WTC11 (cell line): Measurements from ENCODE around the gene VWDE. TPM values are rescaled to one million over a fixed set of nuclear protein-coding genes. Genes with fewer than 3 reads are reported as not detected.

Experiments used
- ATAC-seq: fragments of 200-7000 bp; cut with Tn5 transposase; 2 replicates; pipeline ENCODE4 v1.10.0; 2021; ENCODE audit warnings: mild to moderate bottlenecking, moderate library complexity
- CTCF ChIA-PET: fragments of 300-600 bp; sonication (Branson Sonifier 250); formaldehyde crosslinking; loops from one replicate; lab custom pipeline; 2021; ENCODE audit warnings: antibody characterized with exemption; lab: Charles Lee
- POLR2A ChIA-PET: fragments of 350-600 bp; sonication (Branson Sonifier 250); formaldehyde crosslinking; loops from one replicate; lab custom pipeline; 2021; ENCODE audit warnings: antibody characterized with exemption; lab: Charles Lee
- DNase-seq: peaks from one replicate; pipeline ENCODE4 v3.0.0; 2021; ENCODE audit warnings: low spot score
- H3K27ac Mint-ChIP-seq: 2 replicates; pipeline ENCODE4 v1.8.0; 2021; ENCODE audit warnings: mixed read lengths
- H3K27me3 Mint-ChIP-seq: 2 replicates; pipeline ENCODE4 v1.8.0; 2021; ENCODE audit warnings: low read depth, mild to moderate bottlenecking, moderate library complexity, mixed read lengths
- H3K36me3 Mint-ChIP-seq: 2 replicates; pipeline ENCODE4 v1.8.0; 2021; ENCODE audit warnings: mixed read lengths
- H3K4me1 Mint-ChIP-seq: 2 replicates; pipeline ENCODE4 v1.8.0; 2022; ENCODE audit warnings: mixed read lengths
- H3K4me3 Mint-ChIP-seq: 2 replicates; pipeline ENCODE4 v1.8.0; 2021; ENCODE audit warnings: mild to moderate bottlenecking, moderate library complexity, mixed read lengths
- H3K9me3 Mint-ChIP-seq: 2 replicates; pipeline ENCODE4 v1.8.0; 2021; ENCODE audit warnings: mixed read lengths
- AR ChIP-seq: fragments of 250-450 bp; sonication (Bioruptor Pico); IDR thresholded peaks from 2 replicates; pipeline ENCODE4 v1.9.0; 2021; ENCODE audit warnings: mild to moderate bottlenecking
- ATF1 ChIP-seq: sonication (generic); formaldehyde crosslinking; IDR thresholded peaks from 2 replicates; pipeline ENCODE4 v1.8.1; 2023; ENCODE audit warnings: mild to moderate bottlenecking, moderate library complexity, missing genetic modification reagents
- CREM ChIP-seq: sonication (generic); formaldehyde crosslinking; IDR thresholded peaks from 2 replicates; pipeline ENCODE4 v1.8.1; 2022; ENCODE audit warnings: mild to moderate bottlenecking, missing genetic modification reagents, moderate library complexity
- GABPB1 ChIP-seq: sonication (generic); formaldehyde crosslinking; IDR thresholded peaks from 2 replicates; pipeline ENCODE4 v1.8.1; 2023; ENCODE audit warnings: mild to moderate bottlenecking, missing genetic modification reagents
- KAT7 ChIP-seq: sonication (generic); formaldehyde crosslinking; IDR thresholded peaks from 2 replicates; pipeline ENCODE4 v1.8.1; 2023; ENCODE audit warnings: missing genetic modification reagents, mild to moderate bottlenecking, borderline replicate concordance
- MLX ChIP-seq: sonication (generic); formaldehyde crosslinking; IDR thresholded peaks from 2 replicates; pipeline ENCODE4 v1.8.1; 2023; ENCODE audit warnings: mild to moderate bottlenecking, missing genetic modification reagents, moderate library complexity
- NR1H2 ChIP-seq: sonication (generic); formaldehyde crosslinking; IDR thresholded peaks from 2 replicates; pipeline ENCODE4 v1.9.0; 2021; ENCODE audit warnings: mild to moderate bottlenecking, moderate library complexity, missing genetic modification reagents
- NR2C2 ChIP-seq: sonication (generic); formaldehyde crosslinking; IDR thresholded peaks from 2 replicates; pipeline ENCODE4 v1.8.0; 2022; ENCODE audit warnings: mild to moderate bottlenecking, missing genetic modification reagents
- RORB ChIP-seq: fragments of 250-450 bp; sonication (Bioruptor Pico); IDR thresholded peaks from 2 replicates; pipeline ENCODE4 v1.9.0; 2021; ENCODE audit warnings: mild to moderate bottlenecking
- TEAD1 ChIP-seq: sonication (generic); formaldehyde crosslinking; IDR thresholded peaks from 2 replicates; pipeline ENCODE4 v1.8.0; 2022; ENCODE audit warnings: mild to moderate bottlenecking, missing genetic modification reagents
- ZBTB21 ChIP-seq: sonication (generic); formaldehyde crosslinking; IDR thresholded peaks from 2 replicates; pipeline ENCODE4 v1.8.1; 2023; ENCODE audit warnings: mild to moderate bottlenecking, missing genetic modification reagents, borderline replicate concordance
- ZMAT4 ChIP-seq: fragments of 250-450 bp; sonication (Bioruptor Pico); IDR thresholded peaks from 2 replicates; pipeline ENCODE4 v1.9.0; 2021; ENCODE audit warnings: mild to moderate bottlenecking
- ZNF263 ChIP-seq: sonication (generic); formaldehyde crosslinking; IDR thresholded peaks from 2 replicates; pipeline ENCODE4 v1.8.1; 2022; ENCODE audit warnings: low read depth, mild to moderate bottlenecking, moderate library complexity, missing genetic modification reagents
- ZNF425 ChIP-seq: fragments of 250-450 bp; sonication (Bioruptor Pico); conservative IDR thresholded peaks from 2 replicates; pipeline ENCODE4 v1.9.0; 2021; ENCODE audit warnings: mild to moderate bottlenecking
- total RNA-seq: library from RNA; stranded (reverse); gene quantifications from 3 replicates; pipeline ENCODE4 v1.2.3, GENCODE V29; 2021
- TF ChIP-seq, protein P1 (sequence below): sonication (generic); formaldehyde crosslinking; IDR thresholded peaks from 2 replicates; pipeline ENCODE4 v1.8.0; 2022; ENCODE audit warnings: mild to moderate bottlenecking, missing genetic modification reagents
- TF ChIP-seq, protein P2 (sequence below): sonication (generic); formaldehyde crosslinking; IDR thresholded peaks from 2 replicates; pipeline ENCODE4 v1.8.1; 2023; ENCODE audit warnings: mild to moderate bottlenecking, missing genetic modification reagents
- TF ChIP-seq, protein P3 (sequence below): sonication (generic); formaldehyde crosslinking; IDR thresholded peaks from 2 replicates; pipeline ENCODE4 v1.8.0; 2022; ENCODE audit warnings: mild to moderate bottlenecking, missing genetic modification reagents
- TF ChIP-seq, protein P4 (sequence below): sonication (generic); formaldehyde crosslinking; IDR thresholded peaks from 2 replicates; pipeline ENCODE4 v1.8.0; 2023; ENCODE audit warnings: missing genetic modification reagents, mild to moderate bottlenecking, borderline replicate concordance

VWDE gene
- total RNA-seq, 1 experiment from 2014 or later: 21.0 TPM

- TF ChIP-seq, protein P1, sequence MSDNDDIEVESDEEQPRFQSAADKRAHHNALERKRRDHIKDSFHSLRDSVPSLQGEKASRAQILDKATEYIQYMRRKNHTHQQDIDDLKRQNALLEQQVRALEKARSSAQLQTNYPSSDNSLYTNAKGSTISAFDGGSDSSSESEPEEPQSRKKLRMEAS (CRISPR knock-in tag): no peak
- TF ChIP-seq ATF1 (CRISPR knock-in tag) (no peak), RORB (CRISPR knock-in tag) (no peak), ZNF263 (no peak)
These were observed 98.2 kb downstream of the VWDE start (continued) for GRCh38 chr7:12305502-12305901.

- Mint-ChIP-seq H3K9me3 (peaks cover 31% of the 10 kb centered on the region), H3K4me1 (peaks cover 3% of the 10 kb centered on the region), H3K36me3 (peaks cover 13% of the 10 kb centered on the region), H3K27me3 (no peaks in the 10 kb centered on the region), H3K4me3 (no peak overlapping the region), H3K27ac (no peak overlapping the region)
- TF ChIP-seq, protein P2, sequence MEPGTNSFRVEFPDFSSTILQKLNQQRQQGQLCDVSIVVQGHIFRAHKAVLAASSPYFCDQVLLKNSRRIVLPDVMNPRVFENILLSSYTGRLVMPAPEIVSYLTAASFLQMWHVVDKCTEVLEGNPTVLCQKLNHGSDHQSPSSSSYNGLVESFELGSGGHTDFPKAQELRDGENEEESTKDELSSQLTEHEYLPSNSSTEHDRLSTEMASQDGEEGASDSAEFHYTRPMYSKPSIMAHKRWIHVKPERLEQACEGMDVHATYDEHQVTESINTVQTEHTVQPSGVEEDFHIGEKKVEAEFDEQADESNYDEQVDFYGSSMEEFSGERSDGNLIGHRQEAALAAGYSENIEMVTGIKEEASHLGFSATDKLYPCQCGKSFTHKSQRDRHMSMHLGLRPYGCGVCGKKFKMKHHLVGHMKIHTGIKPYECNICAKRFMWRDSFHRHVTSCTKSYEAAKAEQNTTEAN (CRISPR knock-in tag): no peak
- TF ChIP-seq NR2C2: no peak
- TF ChIP-seq NR1H2 (CRISPR knock-in tag): no peak
- no peak for TF ChIP-seq ZBTB21 (CRISPR knock-in tag)
- no peak for TF ChIP-seq ZNF425
- TF ChIP-seq TEAD1 (CRISPR knock-in tag): no peak
- TF ChIP-seq, protein P1 (CRISPR knock-in tag): no peak
- TF ChIP-seq, protein P3, sequence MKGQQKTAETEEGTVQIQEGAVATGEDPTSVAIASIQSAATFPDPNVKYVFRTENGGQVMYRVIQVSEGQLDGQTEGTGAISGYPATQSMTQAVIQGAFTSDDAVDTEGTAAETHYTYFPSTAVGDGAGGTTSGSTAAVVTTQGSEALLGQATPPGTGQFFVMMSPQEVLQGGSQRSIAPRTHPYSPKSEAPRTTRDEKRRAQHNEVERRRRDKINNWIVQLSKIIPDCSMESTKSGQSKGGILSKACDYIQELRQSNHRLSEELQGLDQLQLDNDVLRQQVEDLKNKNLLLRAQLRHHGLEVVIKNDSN (CRISPR knock-in tag): no peak
- no peak for TF ChIP-seq KAT7 (CRISPR knock-in tag)
- TF ChIP-seq CREM (CRISPR knock-in tag): no peak
- no peak for ATAC-seq
- POLR2A ChIA-PET: no interaction called here
- CTCF ChIA-PET: no interaction called here
- DNase-seq: no peak
These were observed 100.2 kb downstream of the VWDE start for GRCh38 chr7:12303495-12303894.

DNA sequence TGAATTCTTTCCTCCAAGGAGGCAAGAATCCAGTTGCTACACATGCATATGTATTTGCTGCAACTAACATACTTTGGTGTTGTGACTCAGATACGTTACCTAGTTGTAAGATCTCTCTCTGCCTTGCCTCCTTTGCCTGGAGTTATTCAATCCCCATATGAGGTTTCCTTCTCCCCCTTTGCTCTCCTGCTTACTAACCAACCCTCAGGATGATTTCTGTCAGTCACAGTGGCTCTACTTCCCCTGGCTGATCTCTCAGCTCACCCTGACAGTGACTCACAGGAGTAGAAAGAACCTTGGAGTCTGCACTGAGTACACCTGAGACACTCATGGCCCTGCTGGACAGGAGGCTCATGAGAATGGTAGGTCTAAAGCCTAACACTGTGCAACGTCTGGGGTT is 100.6 kb downstream of the VWDE start:
- Mint-ChIP-seq H3K4me1 (peaks cover 7% of the 10 kb centered on the region), H3K9me3 (peaks cover 31% of the 10 kb centered on the region), H3K36me3 (peaks cover 13% of the 10 kb centered on the region), H3K27me3 (no peaks in the 10 kb centered on the region), H3K27ac (no peak overlapping the region), H3K4me3 (no peak overlapping the region)
- ChIA-PET POLR2A (no interaction called here), CTCF (no interaction called here)
- DNase-seq: no peak
- ATAC-seq: no peak
- TF ChIP-seq GABPB1 (CRISPR knock-in tag) (no peak), MLX (no peak), ZMAT4 (CRISPR knock-in tag) (no peak), AR (CRISPR knock-in tag) (no peak)
- TF ChIP-seq, protein P4, sequence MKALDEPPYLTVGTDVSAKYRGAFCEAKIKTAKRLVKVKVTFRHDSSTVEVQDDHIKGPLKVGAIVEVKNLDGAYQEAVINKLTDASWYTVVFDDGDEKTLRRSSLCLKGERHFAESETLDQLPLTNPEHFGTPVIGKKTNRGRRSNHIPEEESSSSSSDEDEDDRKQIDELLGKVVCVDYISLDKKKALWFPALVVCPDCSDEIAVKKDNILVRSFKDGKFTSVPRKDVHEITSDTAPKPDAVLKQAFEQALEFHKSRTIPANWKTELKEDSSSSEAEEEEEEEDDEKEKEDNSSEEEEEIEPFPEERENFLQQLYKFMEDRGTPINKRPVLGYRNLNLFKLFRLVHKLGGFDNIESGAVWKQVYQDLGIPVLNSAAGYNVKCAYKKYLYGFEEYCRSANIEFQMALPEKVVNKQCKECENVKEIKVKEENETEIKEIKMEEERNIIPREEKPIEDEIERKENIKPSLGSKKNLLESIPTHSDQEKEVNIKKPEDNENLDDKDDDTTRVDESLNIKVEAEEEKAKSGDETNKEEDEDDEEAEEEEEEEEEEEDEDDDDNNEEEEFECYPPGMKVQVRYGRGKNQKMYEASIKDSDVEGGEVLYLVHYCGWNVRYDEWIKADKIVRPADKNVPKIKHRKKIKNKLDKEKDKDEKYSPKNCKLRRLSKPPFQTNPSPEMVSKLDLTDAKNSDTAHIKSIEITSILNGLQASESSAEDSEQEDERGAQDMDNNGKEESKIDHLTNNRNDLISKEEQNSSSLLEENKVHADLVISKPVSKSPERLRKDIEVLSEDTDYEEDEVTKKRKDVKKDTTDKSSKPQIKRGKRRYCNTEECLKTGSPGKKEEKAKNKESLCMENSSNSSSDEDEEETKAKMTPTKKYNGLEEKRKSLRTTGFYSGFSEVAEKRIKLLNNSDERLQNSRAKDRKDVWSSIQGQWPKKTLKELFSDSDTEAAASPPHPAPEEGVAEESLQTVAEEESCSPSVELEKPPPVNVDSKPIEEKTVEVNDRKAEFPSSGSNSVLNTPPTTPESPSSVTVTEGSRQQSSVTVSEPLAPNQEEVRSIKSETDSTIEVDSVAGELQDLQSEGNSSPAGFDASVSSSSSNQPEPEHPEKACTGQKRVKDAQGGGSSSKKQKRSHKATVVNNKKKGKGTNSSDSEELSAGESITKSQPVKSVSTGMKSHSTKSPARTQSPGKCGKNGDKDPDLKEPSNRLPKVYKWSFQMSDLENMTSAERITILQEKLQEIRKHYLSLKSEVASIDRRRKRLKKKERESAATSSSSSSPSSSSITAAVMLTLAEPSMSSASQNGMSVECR: no peak
